ENCODE data around the gene PPP1R12C. TPM values are rescaled to one million over a fixed set of nuclear protein-coding genes. Genes with fewer than 3 reads are reported as not detected.
A peak's percentile ranks its signal among the peaks of the same experiment; 100 is the strongest.
"Not testable (repeated sequence)": the region's sequence is repeated elsewhere in the genome, so short reads cannot be mapped to it uniquely, and the experiment has no call there.

The PPP1R12C gene
- total RNA-seq, 2 experiments from 2014 or later, result 123 to 136 TPM

DNA sequence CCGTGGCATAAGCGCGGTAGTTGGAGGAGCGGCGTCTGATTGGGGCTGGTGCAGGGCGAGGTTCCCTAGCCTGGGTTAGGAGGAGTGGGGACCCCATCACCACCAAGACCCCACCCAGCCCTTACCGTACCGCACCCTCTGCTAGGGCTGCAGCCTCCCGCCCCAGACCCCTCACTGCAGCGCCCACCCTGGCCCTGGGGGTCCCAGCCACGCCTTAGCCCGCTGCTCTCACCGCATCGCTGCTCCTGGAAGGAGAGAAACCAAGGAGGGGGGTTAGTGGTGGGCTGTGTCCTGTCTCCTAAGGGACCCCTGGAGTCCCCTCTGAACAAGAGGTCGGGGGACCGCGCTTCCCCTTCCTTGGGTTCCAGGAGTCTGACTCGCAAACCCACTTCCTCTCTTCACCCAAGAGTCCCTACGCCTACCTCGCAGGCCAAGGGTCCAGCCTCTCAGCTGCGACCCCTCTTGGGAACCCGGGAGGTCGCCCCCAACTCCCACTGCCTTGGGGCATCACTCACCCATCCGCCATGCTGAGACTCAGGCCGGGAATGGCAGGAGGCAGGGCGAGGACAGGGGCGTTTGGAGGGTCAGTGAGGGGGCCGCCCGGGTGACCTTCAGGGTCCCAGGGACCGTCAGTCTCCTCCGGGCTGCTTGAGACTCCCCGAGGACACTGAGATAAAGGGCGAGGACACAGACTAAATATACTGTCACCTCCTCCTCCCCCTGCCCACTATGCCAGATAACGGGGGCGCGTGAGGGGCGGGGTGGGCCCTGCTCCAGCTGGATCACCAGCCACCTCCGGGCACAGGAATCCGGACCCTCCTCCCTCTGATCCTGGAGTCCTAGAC, 39.8 kb upstream of the PPP1R12C start, which contains the start of gene TNNI3:
TNNI3 (minus strand) TSS at position 669 of the 845 bp plus-strand sequence; CDS start at position 526, 143 bp downstream.
- no peak within 1 kb of the TSS for H3K4me3 ChIP-seq (ENCODE audit: low read length)
- H3K4me1 ChIP-seq (ENCODE audit: insufficient read depth, low read length), result peaks cover 34% of the 10 kb centered on the region
- POLR2A ChIA-PET, result no interaction called here
- no peaks in the 10 kb centered on the region for H3K36me3 Mint-ChIP-seq (ENCODE audit: low read depth)
- ATAC-seq (ENCODE audit: poor library complexity) (no peak), DNase-seq (no peak)
- peaks cover 25% of the 10 kb centered on the region for H3K4me1 Mint-ChIP-seq (ENCODE audit: low read depth)
- TF ChIP-seq, protein P1, sequence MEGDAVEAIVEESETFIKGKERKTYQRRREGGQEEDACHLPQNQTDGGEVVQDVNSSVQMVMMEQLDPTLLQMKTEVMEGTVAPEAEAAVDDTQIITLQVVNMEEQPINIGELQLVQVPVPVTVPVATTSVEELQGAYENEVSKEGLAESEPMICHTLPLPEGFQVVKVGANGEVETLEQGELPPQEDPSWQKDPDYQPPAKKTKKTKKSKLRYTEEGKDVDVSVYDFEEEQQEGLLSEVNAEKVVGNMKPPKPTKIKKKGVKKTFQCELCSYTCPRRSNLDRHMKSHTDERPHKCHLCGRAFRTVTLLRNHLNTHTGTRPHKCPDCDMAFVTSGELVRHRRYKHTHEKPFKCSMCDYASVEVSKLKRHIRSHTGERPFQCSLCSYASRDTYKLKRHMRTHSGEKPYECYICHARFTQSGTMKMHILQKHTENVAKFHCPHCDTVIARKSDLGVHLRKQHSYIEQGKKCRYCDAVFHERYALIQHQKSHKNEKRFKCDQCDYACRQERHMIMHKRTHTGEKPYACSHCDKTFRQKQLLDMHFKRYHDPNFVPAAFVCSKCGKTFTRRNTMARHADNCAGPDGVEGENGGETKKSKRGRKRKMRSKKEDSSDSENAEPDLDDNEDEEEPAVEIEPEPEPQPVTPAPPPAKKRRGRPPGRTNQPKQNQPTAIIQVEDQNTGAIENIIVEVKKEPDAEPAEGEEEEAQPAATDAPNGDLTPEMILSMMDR (IDR thresholded peaks at IDR 0.05), result no peak
- H3K4me3 Mint-ChIP-seq, result no peak within 1 kb of the TSS
- CTCF ChIA-PET, result no interaction called here
- H3K27ac ChIP-seq (ENCODE audit: low read depth in 1 of 2, low read length in 2 of 2), result no peak within 1 kb of the TSS
- H3K9me3 ChIP-seq (ENCODE audit: control insufficient read depth in 1 of 2, insufficient read depth in 1 of 2, low read length in 2 of 2), result peaks cover under 1 to 47% of the 10 kb centered on the region in 2 experiments
- H3K27me3 ChIP-seq (ENCODE audit: control insufficient read depth in 1 of 2, insufficient read depth in 2 of 2, low read length in 2 of 2), result peaks cover 48 to 52% of the 10 kb centered on the region in 2 experiments
- H3K27me3 Mint-ChIP-seq, result peaks cover 50% of the 10 kb centered on the region
- no peak within 1 kb of the TSS for H3K27ac Mint-ChIP-seq
- peaks cover 1% of the 10 kb centered on the region for H3K9me3 Mint-ChIP-seq
- intact Hi-C loops (cut with DNase I, micrococcal nuclease), result no loop called here
- no peaks in the 10 kb centered on the region for H3K36me3 ChIP-seq (ENCODE audit: insufficient read depth, low read length)

DNA sequence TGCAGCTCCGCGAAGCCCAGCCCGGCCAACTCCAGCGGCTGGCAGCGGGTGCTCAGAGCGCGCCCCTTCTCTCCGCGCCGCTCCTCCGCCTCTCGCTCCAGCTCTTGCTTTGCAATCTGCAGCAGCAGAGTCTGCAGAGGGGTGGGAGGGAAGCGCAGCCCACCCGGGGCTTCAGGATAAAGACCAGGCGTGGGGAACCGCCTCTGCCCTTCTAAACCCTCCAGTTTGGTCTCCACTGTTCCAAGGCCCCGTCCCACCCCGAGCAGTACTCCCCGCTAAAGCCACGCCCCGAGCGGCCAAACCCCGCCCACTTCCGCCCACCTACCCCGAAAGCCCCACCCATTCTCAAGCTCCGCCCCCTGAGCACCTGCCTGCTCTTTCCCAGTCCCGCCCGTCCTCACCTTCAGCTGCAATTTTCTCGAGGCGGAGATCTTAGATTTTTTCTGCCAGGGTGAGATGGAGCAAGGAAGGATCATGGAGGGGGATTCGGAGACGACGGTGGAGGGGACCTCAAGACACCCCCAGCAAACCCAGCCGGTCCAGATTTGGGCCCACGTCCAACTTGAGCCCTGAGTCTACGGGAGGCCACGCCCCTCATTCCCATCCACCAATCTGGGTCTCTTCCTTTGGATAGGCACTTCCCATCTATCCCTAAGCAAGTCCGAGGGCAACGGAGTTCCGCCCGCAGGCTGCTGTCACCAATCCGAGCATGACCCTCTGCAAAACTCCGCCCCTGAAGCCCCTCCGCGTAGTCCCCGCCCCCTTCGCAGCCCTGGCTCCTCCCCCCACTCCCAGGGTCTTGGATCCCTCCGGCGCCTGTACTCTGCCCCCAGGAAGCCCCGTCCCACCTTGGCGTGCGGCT, 39.0 kb upstream of the PPP1R12C start:
- peaks cover 6% of the 10 kb centered on the region for H3K9me3 Mint-ChIP-seq
- Histone ChIP-seq H3K27ac (ENCODE audit: low read depth in 1 of 2, low read length in 2 of 2) (no peak overlapping the region), H3K27me3 (ENCODE audit: control insufficient read depth in 1 of 2, insufficient read depth in 2 of 2, low read length in 2 of 2) (peaks cover 41 to 44% of the 10 kb centered on the region in 2 experiments), H3K4me3 (ENCODE audit: low read length) (no peak overlapping the region), H3K9me3 (ENCODE audit: control insufficient read depth in 1 of 2, insufficient read depth in 1 of 2, low read length in 2 of 2) (peaks cover 9 to 47% of the 10 kb centered on the region in 2 experiments), H3K4me1 (ENCODE audit: insufficient read depth, low read length) (peaks cover 35% of the 10 kb centered on the region), H3K36me3 (ENCODE audit: insufficient read depth, low read length) (no peaks in the 10 kb centered on the region)
- DNase-seq (peak in 7 of 14 experiments; percentile 22 to 63 (median 47)), ATAC-seq (ENCODE audit: poor library complexity) (no peak)
- POLR2A ChIA-PET, result interaction anchor here (0.6 kb wide), 1 partner anchor 251 kb away, joined by 3 read pairs; the partner anchor contains the start of gene UBE2S
- no peaks in the 10 kb centered on the region for H3K36me3 Mint-ChIP-seq (ENCODE audit: low read depth)
- H3K4me3 Mint-ChIP-seq, result no peak overlapping the region
- CTCF ChIA-PET, result no interaction called here
- H3K27me3 Mint-ChIP-seq, result peaks cover 50% of the 10 kb centered on the region
- H3K27ac Mint-ChIP-seq, result no peak overlapping the region
- intact Hi-C loops (cut with DNase I, micrococcal nuclease), result no loop called here
- TF ChIP-seq, protein P1 (IDR thresholded peaks at IDR 0.05), result no peak
- H3K4me1 Mint-ChIP-seq (ENCODE audit: low read depth), result peaks cover 32% of the 10 kb centered on the region

DNA sequence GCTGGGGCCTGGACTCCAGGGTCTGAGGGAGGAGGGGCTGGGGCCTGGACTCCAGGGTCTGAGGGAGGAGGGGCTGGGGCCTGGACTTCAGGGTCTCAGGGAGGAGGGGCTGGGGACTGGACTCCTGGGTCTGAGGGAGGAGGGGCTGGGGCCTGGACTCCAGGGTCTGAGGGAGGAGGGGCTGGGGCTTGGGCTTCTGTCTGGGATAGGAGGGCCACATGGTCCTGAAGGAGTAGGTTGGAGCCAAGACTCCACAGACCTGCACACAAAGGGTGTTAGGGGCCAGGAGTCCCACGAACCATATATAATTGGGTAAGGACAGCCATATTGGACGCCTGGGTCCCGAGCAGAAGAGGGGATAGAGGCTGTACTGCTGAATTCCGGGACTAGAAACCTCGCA, 38.3 kb upstream of the PPP1R12C start:
- peaks cover 35% of the 10 kb centered on the region for H3K4me1 Mint-ChIP-seq (ENCODE audit: low read depth)
- CTCF ChIA-PET; DNase-seq; H3K4me3 ChIP-seq (ENCODE audit: low read length); H3K27ac Mint-ChIP-seq; H3K36me3 Mint-ChIP-seq (ENCODE audit: low read depth); ATAC-seq (ENCODE audit: poor library complexity); H3K36me3 ChIP-seq (ENCODE audit: insufficient read depth, low read length); H3K4me3 Mint-ChIP-seq; H3K9me3 Mint-ChIP-seq; H3K27ac ChIP-seq (ENCODE audit: low read depth in 1 of 2, low read length in 2 of 2); intact Hi-C loops (cut with DNase I, micrococcal nuclease): not testable (repeated sequence)
- Histone ChIP-seq H3K27me3 (ENCODE audit: control insufficient read depth in 1 of 2, insufficient read depth in 2 of 2, low read length in 2 of 2) (peaks cover 37 to 38% of the 10 kb centered on the region in 2 experiments), H3K4me1 (ENCODE audit: insufficient read depth, low read length) (peaks cover 31% of the 10 kb centered on the region), H3K9me3 (ENCODE audit: control insufficient read depth in 1 of 2, insufficient read depth in 1 of 2, low read length in 2 of 2) (peaks cover 10 to 41% of the 10 kb centered on the region in 2 experiments)
- peaks cover 52% of the 10 kb centered on the region for H3K27me3 Mint-ChIP-seq
- POLR2A ChIA-PET, result interaction anchor here (0.6 kb wide), 1 partner anchor 252 kb away, joined by 3 read pairs; the partner anchor contains the start of gene UBE2S

All from CD4-positive, alpha-beta T cell (primary cell).